H1 (cell line): ENCODE data around the gene THAP7. TPM values are rescaled to one million over a fixed set of nuclear protein-coding genes. Genes with fewer than 3 reads are reported as not detected.

Source experiments
- CTCF ChIA-PET: fragments of 300-600 bp; sonication (Branson Sonifier 250); formaldehyde crosslinking; loops from one replicate; lab custom pipeline; 2021; ENCODE audit not compliant: partially characterized antibody; lab: Charles Lee
- POLR2A ChIA-PET: fragments of 300-600 bp; sonication (Branson Sonifier 250); formaldehyde crosslinking; loops from one replicate; lab custom pipeline; 2021; ENCODE audit warnings: inconsistent platforms; ENCODE audit not compliant: partially characterized antibody; lab: Charles Lee
- DNase-seq, 2 experiments: peaks; one replicate each; pipeline versions ENCODE4 v3.0.0 to v3.0.0-alpha.2; 2010 to 2022; ENCODE audit warnings: low spot score in 2 of 2, low read depth in 1 of 2, mixed read lengths in 1 of 2
- FAIRE-seq: peaks from 2 replicates; lab custom pipeline; 2011; peaks lifted over from hg19 to GRCh38; lab: Jason Lieb, UNC
- H2AFZ ChIP-seq: 2 replicates; pipeline ENCODE4 v1.8.1; 2012; ENCODE audit warnings: low read length, inconsistent platforms
- H2AK5ac ChIP-seq: 2 replicates; pipeline ENCODE4 v1.6.1; 2013; ENCODE audit warnings: low read depth, low read length
- H2BK120ac ChIP-seq: replicated peaks from 2 replicates; pipeline ENCODE3; 2013; ENCODE audit warnings: low read depth, low read length, inconsistent platforms
- H2BK12ac ChIP-seq: 2 replicates; pipeline ENCODE4 v1.6.1; 2013; ENCODE audit warnings: low read depth, low read length
- H2BK15ac ChIP-seq: 2 replicates; pipeline ENCODE4 v1.6.1; 2013; ENCODE audit warnings: low read length
- H2BK20ac ChIP-seq: 2 replicates; pipeline ENCODE4 v1.6.1; 2013; ENCODE audit warnings: low read length
- H2BK5ac ChIP-seq: 2 replicates; pipeline ENCODE4 v1.6.1; 2013; ENCODE audit warnings: low read depth, low read length
- H3K14ac ChIP-seq: 2 replicates; pipeline ENCODE4 v1.6.1; 2013; ENCODE audit warnings: inconsistent platforms; ENCODE audit not compliant: insufficient read length
- H3K18ac ChIP-seq: 2 replicates; pipeline ENCODE4 v1.6.1; 2013; ENCODE audit warnings: low read length; ENCODE audit errors: extremely low read depth
- H3K23ac ChIP-seq: 2 replicates; pipeline ENCODE4 v1.6.1; 2013; ENCODE audit warnings: inconsistent platforms; ENCODE audit not compliant: insufficient read length
- H3K23me2 ChIP-seq: 2 replicates; pipeline ENCODE4 v1.6.1; 2013; ENCODE audit warnings: low read depth, low read length
- H3K27ac ChIP-seq: 2 replicates; pipeline ENCODE4 v1.6.1; 2011; ENCODE audit warnings: low read depth, low read length, inconsistent platforms
- H3K27me3 ChIP-seq, 4 experiments: replicated peaks in 1 of 4; 1 replicate in 1 of 4; 2 replicates in 3 of 4; pipeline versions ENCODE4 v1.6.1 to v1.8.1; 2011 to 2013; ENCODE audit warnings: low read length in 3 of 4, mild to moderate bottlenecking in 3 of 4, inconsistent platforms in 2 of 4, mixed read lengths in 2 of 4, moderate library complexity in 1 of 4; ENCODE audit not compliant: control insufficient read depth in 3 of 4, insufficient read depth in 3 of 4; ENCODE audit errors: extremely low read depth in 1 of 4
- H3K36me3 ChIP-seq, 4 experiments: 2 replicates each; pipeline versions ENCODE4 v1.6.1 to v1.8.1; 2011 to 2013; ENCODE audit warnings: mild to moderate bottlenecking in 4 of 4, low read length in 3 of 4, moderate library complexity in 2 of 4, control low read depth in 1 of 4, inconsistent platforms in 1 of 4; ENCODE audit not compliant: insufficient read depth in 4 of 4, control insufficient read depth in 2 of 4
- H3K4ac ChIP-seq: replicated peaks from 2 replicates; pipeline ENCODE3; 2013; ENCODE audit warnings: low read length, low read depth, mixed read lengths, inconsistent platforms; ENCODE audit not compliant: insufficient read length
- H3K4me1 ChIP-seq, 4 experiments: replicated peaks in 1 of 4; 1 replicate in 1 of 4; 2 replicates in 3 of 4; pipeline versions ENCODE4 v1.6.1 to v1.8.1; 2011 to 2013; ENCODE audit warnings: low read length in 3 of 4, inconsistent platforms in 2 of 4, mixed read lengths in 1 of 4; ENCODE audit not compliant: insufficient read depth in 4 of 4, control insufficient read depth in 3 of 4
- H3K4me2 ChIP-seq, 2 experiments: 2 replicates each; pipeline versions ENCODE4 v1.6.1 to v1.8.1; 2011 to 2013; ENCODE audit warnings: low read depth in 2 of 2, low read length in 2 of 2, control low read depth in 1 of 2, inconsistent platforms in 1 of 2, mild to moderate bottlenecking in 1 of 2; ENCODE audit not compliant: insufficient read depth in 1 of 2
- H3K4me3 ChIP-seq, 4 experiments: fragments of 200-600, 300-600 bp in 1 of 4; sonication (generic), shearing (Covaris generic), sonication (Bioruptor Twin) in 1 of 4; 2 replicates each; pipeline versions ENCODE4 v1.5.1 to v1.8.1; 2011 to 2016; ENCODE audit warnings: low read length in 4 of 4, low read depth in 3 of 4, control low read depth in 2 of 4, inconsistent platforms in 2 of 4, mild to moderate bottlenecking in 2 of 4, mixed read lengths in 1 of 4, moderate library complexity in 1 of 4; ENCODE audit not compliant: insufficient read depth in 2 of 4; ENCODE audit errors: extremely low read depth in 1 of 4
- H3K56ac ChIP-seq: replicated peaks from 2 replicates; pipeline ENCODE3; 2013; ENCODE audit warnings: low read depth, mild to moderate bottlenecking, mixed read lengths, low read length, inconsistent platforms; ENCODE audit not compliant: insufficient read length
- H3K79me1 ChIP-seq: 2 replicates; pipeline ENCODE4 v1.6.1; 2013; ENCODE audit warnings: low read depth, low read length, control low read depth
- H3K79me2 ChIP-seq, 2 experiments: 2 replicates each; pipeline versions ENCODE4 v1.6.1 to v1.8.1; 2012 to 2013; ENCODE audit warnings: low read length in 2 of 2, mild to moderate bottlenecking in 2 of 2, inconsistent platforms in 1 of 2; ENCODE audit not compliant: insufficient read depth in 2 of 2, control insufficient read depth in 1 of 2
- H3K9ac ChIP-seq, 4 experiments: replicated peaks in 1 of 4; 1 replicate in 1 of 4; 2 replicates in 3 of 4; pipeline versions ENCODE4 v1.6.1 to v1.8.1; 2011 to 2013; ENCODE audit warnings: low read depth in 3 of 4, low read length in 3 of 4, control low read depth in 2 of 4, mild to moderate bottlenecking in 2 of 4, moderate library complexity in 2 of 4, inconsistent platforms in 1 of 4; ENCODE audit errors: extremely low read depth in 1 of 4
- H3K9me3 ChIP-seq, 2 experiments: 2 replicates each; pipeline versions ENCODE4 v1.6.1 to v1.8.1; 2012 to 2013; ENCODE audit warnings: mild to moderate bottlenecking in 2 of 2, moderate library complexity in 2 of 2, control low read depth in 1 of 2, inconsistent platforms in 1 of 2, low read depth in 1 of 2, low read length in 1 of 2, mixed read lengths in 1 of 2; ENCODE audit not compliant: insufficient read depth in 2 of 2
- H4K20me1 ChIP-seq, 2 experiments: replicated peaks in 1 of 2; 2 replicates each; pipeline versions ENCODE3 to v1.8.1; 2011 to 2013; ENCODE audit warnings: inconsistent platforms in 2 of 2, low read length in 2 of 2, mild to moderate bottlenecking in 1 of 2; ENCODE audit not compliant: insufficient read depth in 2 of 2, control insufficient read depth in 1 of 2
- H4K5ac ChIP-seq: 2 replicates; pipeline ENCODE4 v1.6.1; 2013; ENCODE audit warnings: low read length, low read depth, mixed read lengths, inconsistent platforms; ENCODE audit not compliant: insufficient read length
- H4K8ac ChIP-seq: 2 replicates; pipeline ENCODE4 v1.8.0; 2013; ENCODE audit warnings: mild to moderate bottlenecking, moderate library complexity, low read length, inconsistent platforms; ENCODE audit not compliant: insufficient read depth; ENCODE audit errors: extremely low read depth
- H4K91ac ChIP-seq: replicated peaks from 2 replicates; pipeline ENCODE3; 2013; ENCODE audit warnings: low read length, mixed read lengths, inconsistent platforms; ENCODE audit not compliant: insufficient read length
- BCL11A ChIP-seq, 2 experiments: IDR thresholded peaks; one replicate each; pipeline ENCODE4 v1.6.1; 2011; ENCODE audit warnings: low read depth in 2 of 2, low read length in 2 of 2, mild to moderate bottlenecking in 2 of 2
- CHD2 ChIP-seq: IDR thresholded peaks from 2 replicates; pipeline ENCODE4 v1.6.1; 2012; ENCODE audit warnings: low read length, improper control_type of control experiment
- CTCF ChIP-seq, 3 experiments: IDR thresholded peaks; 1 replicate in 2 of 3; 2 replicates in 1 of 3; pipeline versions ENCODE4 v1.5.1 to v1.6.1; 2011; ENCODE audit warnings: low read length in 3 of 3, mild to moderate bottlenecking in 3 of 3, inconsistent platforms in 2 of 3, low read depth in 1 of 3, moderate library complexity in 1 of 3; ENCODE audit not compliant: insufficient read depth in 1 of 3; ENCODE audit errors: control extremely low read depth in 1 of 3
- FOSL1 ChIP-seq: IDR thresholded peaks from 2 replicates; pipeline ENCODE4 v1.6.1; 2011; ENCODE audit warnings: mild to moderate bottlenecking, low read depth, low read length, moderate library complexity; ENCODE audit not compliant: insufficient read depth
- MAFK ChIP-seq: IDR thresholded peaks from 2 replicates; pipeline ENCODE4 v1.6.1; 2012; ENCODE audit warnings: low read depth, mild to moderate bottlenecking, improper control_type of control experiment, low read length
- RFX5 ChIP-seq: IDR thresholded peaks from 2 replicates; pipeline ENCODE4 v1.6.1; 2011; ENCODE audit warnings: low read depth, low read length, improper control_type of control experiment, borderline replicate concordance
- TAF1 ChIP-seq: IDR thresholded peaks from 2 replicates; pipeline ENCODE4 v1.6.1; 2011; ENCODE audit warnings: mild to moderate bottlenecking, low read depth, low read length
- USF2 ChIP-seq: IDR thresholded peaks from 2 replicates; pipeline ENCODE4 v1.6.1; 2011; ENCODE audit warnings: low read length, improper control_type of control experiment
- WGBS, 2 experiments: shearing (Covaris generic) in 1 of 2; methylation state at CpG; one replicate each; pipeline versions ENCODE4 v1.1.6 to v1.1.7; 2013 to 2015; ENCODE audit warnings: low lambda C conversion rate in 2 of 2, mixed read lengths in 2 of 2, inconsistent platforms in 1 of 2, low coverage in 1 of 2, missing lambda C conversion rate in 1 of 2; ENCODE audit not compliant: insufficient replicate concordance in 2 of 2, insufficient coverage in 1 of 2, insufficient read length in 1 of 2; ENCODE audit errors: extremely low coverage in 1 of 2, missing lambda C conversion rate in 1 of 2; 5-methylcytosine and 5-hydroxymethylcytosine counted together
- polyA plus RNA-seq, 7 experiments: library from polyadenylated mRNA; depleted of rRNA in 3 of 7; stranded (reverse) in 5 of 7; unstranded in 2 of 7; fragments of >200 nt in 5 of 7; fragments of 200-250 nt in 2 of 7; gene quantifications; 1 replicate in 5 of 7; 2 replicates in 1 of 7; 4 replicates in 1 of 7; pipeline versions ENCODE4 v1.2.1 to v1.2.3, GENCODE V29; 2011 to 2013; ENCODE audit warnings: missing spikeins in 2 of 7, mixed read lengths in 2 of 7
- total RNA-seq: library from RNA; stranded (reverse); fragmentation: NEBNext Ultra II Directional; extraction: Animal tissue kit (Norgen Biotek cat#: 25700); gene quantifications from 2 replicates; pipeline ENCODE4 v1.2.1, GENCODE V29; 2021

Gene THAP7
- total and polyA plus RNA-seq, 2 of the 8 experiments (the other 6 are each of a cell fraction or from before 2014, with no cell fraction given): 16.9 to 32.5 TPM

GRCh38 chr22:20989323-20990138 is 12.4 kb downstream of the THAP7 start:
- CTCF ChIA-PET: interaction anchor here (0.6 to 2.6 kb wide), 10 partner anchors 10 to 104 kb away, joined by 3 to 9 read pairs (median 4); no protein-coding TSS in a partner anchor
- Histone ChIP-seq H4K8ac (peak overlapping the region; percentile 85; the same call in 1 of the 2 replicates), H3K9me3 (no peaks in the 10 kb centered on the region), H3K4me2 (no peak overlapping the region), H3K23me2 (no peaks in the 10 kb centered on the region; the same call in 1 of the 2 replicates), H3K36me3 (peaks cover 0 to 10% (median 3%) of the 10 kb centered on the region in 4 experiments; a peak in 3 of 8 replicates), H4K5ac (no peak overlapping the region), H2BK120ac (no peak overlapping the region), H3K56ac (no peak overlapping the region), H3K14ac (no peak overlapping the region), H3K4me1 (no peaks in the 10 kb centered on the region; a peak in 1 of 7 replicates), H2AFZ (no peak overlapping the region), H3K79me1 (no peaks in the 10 kb centered on the region), H4K20me1 (peaks cover 0 to 8% of the 10 kb centered on the region in 2 experiments), H2BK20ac (no peak overlapping the region), H3K18ac (no peak overlapping the region), H2BK15ac (no peak overlapping the region), H3K27ac (no peak overlapping the region), H4K91ac (no peak overlapping the region), H3K23ac (no peak overlapping the region), H2AK5ac (no peak overlapping the region), H2BK5ac (no peak overlapping the region; the same call in 1 of the 2 replicates), H3K9ac (no peak overlapping the region), H3K27me3 (no peaks in the 10 kb centered on the region), H2BK12ac (no peak overlapping the region), H3K79me2 (no peaks in the 10 kb centered on the region), H3K4ac (no peak overlapping the region), H3K4me3 (no peak overlapping the region)
- no peak for FAIRE-seq
- WGBS, 2 experiments: 90% methylated on average over 12 of the region's 17 CpGs; no CpG with 5 or more reads in 1 of the 2 experiments
- POLR2A ChIA-PET: interaction anchor here (1.5 to 3.5 kb wide), 2 partner anchors 9 to 10 kb away, joined by 4 to 17 read pairs; no protein-coding TSS in a partner anchor
- no peak for DNase-seq
- TF ChIP-seq CTCF (IDR thresholded peaks at IDR 0.05; ENCODE audit: control extremely low read depth in 1 of 3, insufficient read depth in 1 of 3, low read depth in 1 of 3, low read length in 3 of 3): no peak
- TF ChIP-seq CHD2: no peak
- no peak for TF ChIP-seq MAFK
- no peak for TF ChIP-seq RFX5
- no peak for TF ChIP-seq TAF1
- TF ChIP-seq FOSL1: no peak
- TF ChIP-seq BCL11A (IDR thresholded peaks at IDR 0.05; ENCODE audit: low read depth in 2 of 2, low read length in 2 of 2): no peak
- TF ChIP-seq USF2: no peak
